GM21619 (cell line): ENCODE data around the gene PHACTR1.

ENCODE experiments used
- ATAC-seq: cut with Tn5 transposase; IDR thresholded peaks from one replicate; pipeline ENCODE4 v1.9.1; 2021; ENCODE audit not compliant: unreplicated experiment

Gene PHACTR1

GRCh38 chr6:13274707-13275434, 558.3 kb downstream of the PHACTR1 start:
- no peak for ATAC-seq

- ATAC-seq, result no peak
These were observed 558.9 kb downstream of the PHACTR1 start for GRCh38 chr6:13275435-13275989.

GRCh38 chr6:13277231-13277630, 560.7 kb downstream of the PHACTR1 start:
- ATAC-seq, result no peak

- no peak for ATAC-seq
These were observed 561.6 kb downstream of the PHACTR1 start for GRCh38 chr6:13278164-13278563.

- ATAC-seq, result no peak
These were observed 562.4 kb downstream of the PHACTR1 start for GRCh38 chr6:13278991-13279390.

GRCh38 chr6:13280254-13280653, 563.7 kb downstream of the PHACTR1 start:
- no peak for ATAC-seq

GRCh38 chr6:13281686-13282085, 565.1 kb downstream of the PHACTR1 start:
- ATAC-seq, result no peak

GRCh38 chr6:13282393-13283069, 566.0 kb downstream of the PHACTR1 start:
- no peak for ATAC-seq

- ATAC-seq, result no peak
These were observed 566.8 kb downstream of the PHACTR1 start for GRCh38 chr6:13283331-13283730.

- ATAC-seq, result no peak
These were observed 568.1 kb downstream of the PHACTR1 start for GRCh38 chr6:13284646-13285045.

- ATAC-seq, result no peak
These were observed 569.1 kb downstream of the PHACTR1 start for GRCh38 chr6:13285705-13286104.

- ATAC-seq, result no peak
These were observed 569.6 kb downstream of the PHACTR1 start for GRCh38 chr6:13286181-13286580.

- no peak for ATAC-seq
These were observed 570.5 kb downstream of the PHACTR1 start for GRCh38 chr6:13287104-13287503.

GRCh38 chr6:13288481-13288880, 571.9 kb downstream of the PHACTR1 start:
- ATAC-seq, result no peak

- ATAC-seq, result no peak
These were observed 572.4 kb downstream of the PHACTR1 start for GRCh38 chr6:13288969-13289391.

- ATAC-seq, result no peak
These were observed 573.3 kb downstream of the PHACTR1 start for GRCh38 chr6:13289789-13290318.

- ATAC-seq, result no peak
These were observed 573.8 kb downstream of the PHACTR1 start for GRCh38 chr6:13290335-13290734.

- ATAC-seq, result no peak
These were observed 576.2 kb downstream of the PHACTR1 start for GRCh38 chr6:13292774-13293173.

GRCh38 chr6:13294499-13295069, 578.0 kb downstream of the PHACTR1 start:
- no peak for ATAC-seq

- no peak for ATAC-seq
These were observed 579.0 kb downstream of the PHACTR1 start for GRCh38 chr6:13295576-13295975.

- ATAC-seq, result no peak
These were observed 580.0 kb downstream of the PHACTR1 start for GRCh38 chr6:13296536-13296997.

GRCh38 chr6:13297391-13297790, 580.8 kb downstream of the PHACTR1 start:
- ATAC-seq, result no peak
